ENCODE measurements around the gene INPPL1.

GRCh38 chr11:72202571-72202970 lies 22.0 kb upstream of the INPPL1 start:
- no peak for TF ChIP-seq EZH2 (IDR thresholded peaks at IDR 0.05)
- no peak for TF ChIP-seq POLR2AphosphoS5 (IDR thresholded peaks at IDR 0.05; ENCODE audit: borderline replicate concordance, low read depth, low read length)

All from SK-N-MC (cell line).